KMS-11 (cell line): ENCODE data around the gene CD163L1.

Source experiments
- H2AFZ ChIP-seq: fragments of 200-600 bp; sonication (generic); 2 replicates; pipeline ENCODE4 v1.6.1; 2016; ENCODE audit warnings: antibody characterized with exemption, mixed run types, low read depth
- H3K27ac ChIP-seq: fragments of 200-600 bp; sonication (generic); 2 replicates; pipeline ENCODE4 v1.6.1; 2016; ENCODE audit warnings: mild to moderate bottlenecking, mixed run types
- H3K27me3 ChIP-seq: fragments of 200-600 bp; sonication (generic); 2 replicates; pipeline ENCODE4 v1.6.1; 2017; ENCODE audit warnings: mild to moderate bottlenecking, low read depth, mixed run types, moderate library complexity; ENCODE audit not compliant: insufficient read depth
- H3K36me3 ChIP-seq: fragments of 200-600 bp; sonication (generic); 2 replicates; pipeline ENCODE4 v1.6.1; 2017; ENCODE audit warnings: mild to moderate bottlenecking, mixed run types; ENCODE audit not compliant: insufficient read depth
- H3K4me1 ChIP-seq: fragments of 200-600 bp; sonication (generic); 2 replicates; pipeline ENCODE4 v1.6.1; 2016; ENCODE audit warnings: mild to moderate bottlenecking, low read depth, mixed run types; ENCODE audit not compliant: poor library complexity, severe bottlenecking
- H3K4me2 ChIP-seq: fragments of 200-600 bp; sonication (generic); 2 replicates; pipeline ENCODE4 v1.7.0; 2016; ENCODE audit warnings: mild to moderate bottlenecking, mixed run types
- H3K4me3 ChIP-seq: fragments of 200-600 bp; sonication (generic); IDR thresholded peaks from 2 replicates; pipeline ENCODE4 v1.6.1; 2017; ENCODE audit warnings: low read depth, low read length, mixed read lengths; ENCODE audit not compliant: insufficient read depth
- H3K79me2 ChIP-seq: fragments of 200-600 bp; sonication (generic); 2 replicates; pipeline ENCODE4 v1.6.1; 2016; ENCODE audit warnings: low read depth, mixed run types; ENCODE audit not compliant: insufficient read depth
- H3K9ac ChIP-seq: fragments of 200-600 bp; sonication (generic); 2 replicates; pipeline ENCODE4 v1.6.1; 2016; ENCODE audit warnings: mild to moderate bottlenecking, mixed run types
- H4K20me1 ChIP-seq: fragments of 200-600 bp; sonication (generic); 2 replicates; pipeline ENCODE4 v1.6.1; 2016; ENCODE audit warnings: mild to moderate bottlenecking, mixed run types; ENCODE audit not compliant: insufficient read depth
- TF ChIP-seq, protein P1 (sequence below): fragments of 200-600 bp; sonication (generic); conservative IDR thresholded peaks from 2 replicates; pipeline ENCODE4 v1.6.1; 2017; ENCODE audit warnings: low read depth, mild to moderate bottlenecking, antibody characterized with exemption, low read length, moderate library complexity, mixed read lengths

CD163L1 gene

DNA sequence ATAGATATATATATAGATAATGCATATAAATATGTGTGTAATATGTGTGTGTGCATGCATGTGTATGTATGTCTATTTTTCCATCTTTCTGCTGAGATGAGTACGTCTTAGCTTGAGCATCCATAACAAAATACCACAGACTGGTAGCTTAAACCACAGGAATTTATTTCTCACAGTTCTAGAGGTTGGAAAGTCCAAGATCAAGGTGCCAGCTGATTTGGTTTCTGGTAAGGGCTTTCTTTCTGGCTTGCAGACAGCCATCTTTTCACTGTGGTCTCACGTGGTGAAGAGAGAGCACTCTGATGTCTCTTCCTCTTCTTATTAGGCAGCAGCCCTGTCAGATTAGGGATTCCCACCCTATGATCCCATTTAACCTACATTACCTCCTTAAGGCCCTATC is 92.8 kb downstream of the CD163L1 start:
- Histone ChIP-seq H3K9ac (no peak overlapping the region), H3K27ac (no peak overlapping the region), H3K4me2 (no peak overlapping the region), H3K79me2 (no peaks in the 10 kb centered on the region), H4K20me1 (no peaks in the 10 kb centered on the region), H3K4me1 (no peaks in the 10 kb centered on the region), H3K27me3 (no peaks in the 10 kb centered on the region), H2AFZ (no peak overlapping the region), H3K36me3 (no peaks in the 10 kb centered on the region), H3K4me3 (no peak overlapping the region)
- TF ChIP-seq, protein P1, sequence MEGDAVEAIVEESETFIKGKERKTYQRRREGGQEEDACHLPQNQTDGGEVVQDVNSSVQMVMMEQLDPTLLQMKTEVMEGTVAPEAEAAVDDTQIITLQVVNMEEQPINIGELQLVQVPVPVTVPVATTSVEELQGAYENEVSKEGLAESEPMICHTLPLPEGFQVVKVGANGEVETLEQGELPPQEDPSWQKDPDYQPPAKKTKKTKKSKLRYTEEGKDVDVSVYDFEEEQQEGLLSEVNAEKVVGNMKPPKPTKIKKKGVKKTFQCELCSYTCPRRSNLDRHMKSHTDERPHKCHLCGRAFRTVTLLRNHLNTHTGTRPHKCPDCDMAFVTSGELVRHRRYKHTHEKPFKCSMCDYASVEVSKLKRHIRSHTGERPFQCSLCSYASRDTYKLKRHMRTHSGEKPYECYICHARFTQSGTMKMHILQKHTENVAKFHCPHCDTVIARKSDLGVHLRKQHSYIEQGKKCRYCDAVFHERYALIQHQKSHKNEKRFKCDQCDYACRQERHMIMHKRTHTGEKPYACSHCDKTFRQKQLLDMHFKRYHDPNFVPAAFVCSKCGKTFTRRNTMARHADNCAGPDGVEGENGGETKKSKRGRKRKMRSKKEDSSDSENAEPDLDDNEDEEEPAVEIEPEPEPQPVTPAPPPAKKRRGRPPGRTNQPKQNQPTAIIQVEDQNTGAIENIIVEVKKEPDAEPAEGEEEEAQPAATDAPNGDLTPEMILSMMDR = no peak

DNA sequence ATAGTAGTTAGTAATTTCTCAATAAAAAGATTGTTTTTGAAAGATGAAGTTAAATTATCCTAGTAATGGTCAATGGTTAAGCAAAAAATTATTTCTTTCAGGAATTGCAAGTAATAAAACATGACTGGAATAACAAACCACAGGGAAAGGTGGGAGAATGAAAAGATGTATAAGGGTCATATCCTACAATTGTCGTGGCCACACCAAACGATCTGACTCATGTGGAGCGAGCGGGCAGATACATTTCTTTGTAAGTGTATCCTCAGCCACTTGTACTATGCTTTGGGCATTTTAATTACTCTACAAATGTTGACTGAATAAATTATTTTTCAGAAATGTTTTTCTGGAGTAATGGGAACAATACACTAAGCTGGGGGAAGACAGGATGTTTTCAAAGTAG is 94.5 kb downstream of the CD163L1 start:
- no peak overlapping the region for H3K27ac ChIP-seq
- H2AFZ ChIP-seq = no peak overlapping the region
- no peak overlapping the region for H3K4me2 ChIP-seq
- no peaks in the 10 kb centered on the region for H3K4me1 ChIP-seq
- H3K4me3 ChIP-seq = no peak overlapping the region
- H3K79me2 ChIP-seq = no peaks in the 10 kb centered on the region
- no peak overlapping the region for H3K9ac ChIP-seq
- no peaks in the 10 kb centered on the region for H3K36me3 ChIP-seq
- TF ChIP-seq, protein P1 = no peak
- H3K27me3 ChIP-seq = no peaks in the 10 kb centered on the region
- no peaks in the 10 kb centered on the region for H4K20me1 ChIP-seq

DNA sequence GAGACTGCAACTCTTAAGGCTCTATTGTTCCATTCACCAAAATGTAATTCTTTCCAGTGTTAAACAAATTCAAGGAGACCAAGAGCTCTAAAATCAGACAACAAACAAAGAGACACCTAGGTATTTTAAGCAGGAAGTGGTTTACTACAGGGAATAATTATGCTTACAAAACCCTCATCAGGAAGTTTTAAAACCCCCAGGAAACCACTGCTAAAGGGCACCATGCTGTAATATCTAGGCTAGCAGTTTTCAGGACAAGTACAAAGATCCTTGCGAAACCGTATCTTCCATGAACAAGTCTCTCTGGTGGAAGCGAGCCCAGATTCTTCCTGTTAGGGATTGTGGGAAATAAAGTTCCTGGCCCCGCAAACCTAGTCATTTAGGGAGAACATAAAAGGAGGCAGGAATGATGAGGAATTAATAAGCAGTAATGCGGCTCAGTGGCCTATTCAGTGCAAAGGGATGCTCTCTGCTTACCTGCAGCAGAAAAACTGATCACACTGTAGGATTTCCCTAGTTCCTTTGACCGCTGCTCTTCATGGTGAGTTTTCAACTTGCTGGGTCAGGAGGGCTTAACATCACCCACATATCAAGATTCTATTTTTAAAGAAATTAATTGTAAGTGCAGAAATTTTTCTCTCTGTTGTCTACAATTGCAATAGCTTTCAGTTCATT is 97.3 kb downstream of the CD163L1 start:
- Histone ChIP-seq H3K4me1 (no peaks in the 10 kb centered on the region), H2AFZ (no peak overlapping the region), H3K36me3 (no peaks in the 10 kb centered on the region), H3K4me2 (no peak overlapping the region), H3K27ac (no peak overlapping the region), H3K4me3 (no peak overlapping the region), H3K9ac (no peak overlapping the region), H3K79me2 (no peaks in the 10 kb centered on the region), H4K20me1 (no peaks in the 10 kb centered on the region), H3K27me3 (no peaks in the 10 kb centered on the region)
- TF ChIP-seq, protein P1 = no peak

DNA sequence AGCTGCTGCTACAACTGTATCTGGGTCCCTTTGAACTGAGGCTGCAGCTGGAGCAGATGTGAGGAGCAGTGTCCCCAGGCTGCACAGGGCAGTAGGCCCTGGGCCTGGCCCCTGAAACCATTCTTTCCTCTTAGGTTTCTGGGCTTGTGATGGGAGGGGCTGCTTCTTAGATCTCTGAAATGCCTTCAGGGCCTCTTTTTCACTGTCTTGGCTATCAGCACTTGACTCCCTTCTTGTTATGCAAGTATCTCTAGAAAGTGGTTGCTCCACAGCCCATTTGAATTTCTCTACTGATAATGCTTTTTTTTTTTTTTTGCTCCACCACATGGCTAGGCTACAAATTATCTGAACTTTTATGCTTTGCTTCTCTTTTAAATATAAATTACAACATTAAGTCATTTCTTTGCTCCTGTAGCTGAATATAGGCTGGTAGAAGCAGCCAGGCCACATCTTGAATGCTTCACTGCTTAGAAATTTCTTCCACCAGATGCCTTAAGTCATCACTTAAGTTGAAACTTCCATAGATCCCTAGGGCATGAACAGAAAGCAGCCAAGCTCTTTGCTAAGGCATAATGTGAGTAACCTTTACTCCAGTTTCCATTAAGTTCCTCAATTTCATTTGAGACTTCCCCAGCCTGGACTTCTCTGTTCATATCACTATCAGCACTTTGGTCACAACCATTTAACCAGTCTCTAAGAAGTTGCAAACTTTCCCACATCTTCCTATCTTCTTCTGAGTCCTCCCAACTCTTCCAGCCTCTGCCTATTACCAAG is 98.9 kb downstream of the CD163L1 start:
- Histone ChIP-seq H3K9ac (no peak overlapping the region), H3K79me2 (no peaks in the 10 kb centered on the region), H3K27me3 (no peaks in the 10 kb centered on the region), H3K4me3 (no peak overlapping the region), H3K27ac (no peak overlapping the region), H2AFZ (no peak overlapping the region), H3K4me1 (no peaks in the 10 kb centered on the region), H3K4me2 (no peak overlapping the region), H4K20me1 (no peaks in the 10 kb centered on the region), H3K36me3 (no peaks in the 10 kb centered on the region)
- TF ChIP-seq, protein P1 = no peak
